Body of pancreas (tissue), 4 donors: ENCODE measurements around the gene MYO5B. TPM values are rescaled to one million over a fixed set of nuclear protein-coding genes. Genes with fewer than 3 reads are reported as not detected.
"Not testable (repeated sequence)": the region's sequence is repeated elsewhere in the genome, so short reads cannot be mapped to it uniquely, and the experiment has no call there.

Experiments
- ATAC-seq: fragments of 150-250 bp; one replicate; pipeline ENCODE4 v1.9.1; 2016
- DNase-seq, 4 donors: peaks; one replicate each; pipeline ENCODE4 v3.0.0-alpha.2; 2019
- H3K27ac ChIP-seq, 4 donors: fragments of 200-600 bp; sonication (generic); 1 replicate in 3 of 4; 2 replicates in 1 of 4; pipeline versions ENCODE4 v1.5.1 to v1.6.1; 2016 to 2019; ENCODE audit warnings: mild to moderate bottlenecking in 1 of 4, mixed read lengths in 1 of 4, moderate library complexity in 1 of 4
- H3K27me3 ChIP-seq, 2 donors: fragments of 200-600 bp; sonication (generic); one replicate each; pipeline ENCODE4 v1.6.0; 2016; ENCODE audit warnings: mild to moderate bottlenecking in 1 of 2
- H3K36me3 ChIP-seq, 2 donors: fragments of 200-600 bp; sonication (generic); replicated peaks in 1 of 2; 2 replicates each; pipeline ENCODE4 v1.5.1; 2016; ENCODE audit warnings: low read depth in 2 of 2; ENCODE audit not compliant: insufficient read depth in 1 of 2
- H3K4me1 ChIP-seq: fragments of 200-600 bp; sonication (generic); one replicate; pipeline ENCODE4 v1.6.0; 2016
- H3K4me3 ChIP-seq, 2 donors: fragments of 200-600 bp; sonication (generic); 1 replicate in 1 of 2; 2 replicates in 1 of 2; pipeline ENCODE4 v1.5.1; 2016 to 2019
- H3K9me3 ChIP-seq, 3 donors: fragments of 200-600 bp; sonication (generic); 1 replicate in 2 of 3; 2 replicates in 1 of 3; pipeline ENCODE4 v1.5.1; 2016
- CTCF ChIP-seq, 7 experiments: fragments of 450-650 bp in 4 of 7; fragments of 200-600 bp in 3 of 7; sonication (generic) in 3 of 7; IDR thresholded peaks; one replicate each; pipeline ENCODE4 v1.5.1; 2016 to 2019; ENCODE audit warnings: antibody characterized with exemption in 7 of 7
- POLR2A ChIP-seq, 3 donors: fragments of 450-650 bp; IDR thresholded peaks; one replicate each; pipeline ENCODE4 v1.6.1; 2016; ENCODE audit warnings: antibody characterized with exemption in 3 of 3, mild to moderate bottlenecking in 2 of 3
- WGBS, 2 donors: methylation state at CpG; one replicate each; pipeline ENCODE4 v1.1.5; 2017; 5-methylcytosine and 5-hydroxymethylcytosine counted together
- intact Hi-C: fragments of 100-400 bp; cut with DNase I; formaldehyde crosslinking; loops from one replicate; pipeline ENCODE4 v1.15.1; 2023
- total RNA-seq, 2 donors: library from RNA; depleted of rRNA; stranded (reverse); fragments of >200 nt; gene quantifications; one replicate each; pipeline ENCODE4 v1.1.0, GENCODE V29; 2016

The MYO5B gene
- total RNA-seq, 2 donors from 2014 or later: 17.1 to 18.2 TPM

- DNase-seq (no peak), ATAC-seq (no peak)
- H3K9me3 ChIP-seq: no peaks in the 10 kb centered on the region
- peaks cover 0 to 6% of the 10 kb centered on the region in 2 donors for H3K36me3 ChIP-seq
- H3K27me3 ChIP-seq: no peaks in the 10 kb centered on the region
- no peaks in the 10 kb centered on the region for H3K4me1 ChIP-seq
- TF ChIP-seq POLR2A (IDR thresholded peaks at IDR 0.05): no peak
- TF ChIP-seq CTCF (IDR thresholded peaks at IDR 0.05): no peak
- H3K27ac ChIP-seq: no peak overlapping the region
- intact Hi-C loops: no loop called here
- H3K4me3 ChIP-seq: no peak overlapping the region
Measured at GRCh38 chr18:49890041-49890440, 304.9 kb downstream of the MYO5B start.

DNA sequence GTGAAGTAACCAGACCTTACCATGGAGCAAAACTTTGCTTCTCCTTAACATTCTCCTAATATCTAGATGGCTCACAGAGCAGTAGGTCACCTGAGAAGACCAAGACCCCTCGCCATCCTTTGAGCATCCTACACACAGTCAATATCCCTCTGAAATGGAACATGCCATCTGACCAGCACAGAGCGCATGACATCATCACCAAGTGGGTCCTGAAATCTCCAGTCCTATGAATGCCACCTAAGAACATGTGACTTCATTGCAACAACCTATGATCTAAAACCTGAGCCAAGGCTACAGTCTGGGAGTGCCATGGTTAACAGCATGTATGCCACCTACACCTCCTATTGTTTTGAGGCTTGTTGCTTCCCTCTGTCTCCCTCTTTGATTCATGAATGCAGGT is 305.4 kb downstream of the MYO5B start:
- ATAC-seq, H3K36me3 ChIP-seq, H3K4me3 ChIP-seq, H3K27me3 ChIP-seq, H3K27ac ChIP-seq, DNase-seq, intact Hi-C loops, H3K9me3 ChIP-seq, H3K4me1 ChIP-seq: not testable (repeated sequence)
- WGBS, 2 donors: 50% methylated on average over 2 of the region's 2 CpGs

DNA sequence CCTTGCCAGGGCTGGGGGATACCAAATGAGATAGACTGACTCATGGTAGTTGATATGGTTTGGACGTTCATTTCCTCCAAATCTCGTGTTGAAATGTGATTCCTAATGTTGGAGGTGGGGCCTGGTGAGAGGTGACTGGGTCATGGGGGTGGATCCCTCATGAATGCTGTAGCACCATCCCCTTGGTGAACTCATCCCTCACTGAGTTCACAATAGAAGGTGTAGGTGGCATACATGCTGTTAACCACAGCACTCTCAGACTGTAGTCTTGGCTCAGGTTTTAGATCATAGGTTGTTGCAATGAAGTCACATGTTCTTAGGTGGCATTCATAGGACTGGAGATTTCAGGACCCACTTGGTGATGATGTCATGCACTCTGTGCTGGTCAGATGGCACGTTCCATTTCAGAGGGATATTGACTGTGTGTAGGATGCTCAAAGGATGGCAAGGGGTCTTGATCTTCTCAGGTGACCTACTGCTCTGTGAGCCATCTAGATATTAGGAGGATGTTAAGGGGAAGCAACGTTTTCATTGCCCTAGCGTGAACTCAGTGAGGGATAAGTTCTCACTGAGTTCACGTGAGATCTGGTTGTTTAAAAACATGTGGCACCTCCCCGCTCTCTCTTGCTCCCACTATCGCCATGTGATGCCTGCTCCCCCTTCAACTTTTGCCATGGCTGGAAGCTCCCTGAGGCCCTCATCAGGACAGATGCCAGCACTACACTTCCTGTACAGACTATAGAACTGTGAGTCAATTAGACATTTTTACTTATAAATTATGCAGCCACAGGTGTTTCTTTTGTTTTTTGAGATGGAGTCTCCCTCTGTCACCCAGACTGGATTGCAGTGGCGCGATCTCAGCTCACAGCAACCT is 307.8 kb downstream of the MYO5B start:
- H3K9me3 ChIP-seq: no peaks in the 10 kb centered on the region
- H3K27ac ChIP-seq: no peak overlapping the region
- no peaks in the 10 kb centered on the region for H3K4me1 ChIP-seq
- intact Hi-C loops: no loop called here
- no peaks in the 10 kb centered on the region for H3K27me3 ChIP-seq
- no peak for DNase-seq
- TF ChIP-seq POLR2A (IDR thresholded peaks at IDR 0.05) (no peak), CTCF (IDR thresholded peaks at IDR 0.05) (no peak)
- H3K4me3 ChIP-seq: no peak overlapping the region
- no peaks in the 10 kb centered on the region for H3K36me3 ChIP-seq
- WGBS, 2 donors: 52 to 63% methylated on average over 10 of the region's 10 CpGs
- ATAC-seq: no peak

DNA sequence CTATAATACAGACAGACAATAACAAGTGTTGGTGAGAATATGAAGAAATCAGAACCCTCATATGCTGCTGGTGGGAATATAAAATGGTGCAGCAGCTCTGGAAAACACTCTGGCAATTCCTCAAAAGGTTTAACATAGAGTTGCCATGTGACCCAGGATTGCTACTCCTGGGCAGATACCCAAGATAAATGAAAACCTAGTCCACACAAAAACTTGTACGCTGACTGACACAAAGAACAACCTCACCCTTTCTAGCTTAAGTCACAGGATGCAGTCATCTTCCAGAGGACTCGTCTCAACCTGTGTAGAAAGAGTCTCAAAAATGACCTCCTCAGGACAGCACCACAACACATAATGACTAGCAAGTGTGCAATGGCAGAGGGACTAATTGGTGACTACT is 310.0 kb downstream of the MYO5B start:
- H3K4me1 ChIP-seq: no peaks in the 10 kb centered on the region
- DNase-seq (no peak), ATAC-seq (no peak)
- no peak overlapping the region for H3K4me3 ChIP-seq
- TF ChIP-seq CTCF (IDR thresholded peaks at IDR 0.05) (no peak), POLR2A (IDR thresholded peaks at IDR 0.05) (no peak)
- H3K36me3 ChIP-seq: no peaks in the 10 kb centered on the region
- H3K27ac ChIP-seq: no peak overlapping the region
- no peaks in the 10 kb centered on the region for H3K9me3 ChIP-seq
- no peaks in the 10 kb centered on the region for H3K27me3 ChIP-seq
- intact Hi-C loops: no loop called here
- WGBS, 2 donors: 56 to 58% methylated on average over 2 of the region's 2 CpGs

DNA sequence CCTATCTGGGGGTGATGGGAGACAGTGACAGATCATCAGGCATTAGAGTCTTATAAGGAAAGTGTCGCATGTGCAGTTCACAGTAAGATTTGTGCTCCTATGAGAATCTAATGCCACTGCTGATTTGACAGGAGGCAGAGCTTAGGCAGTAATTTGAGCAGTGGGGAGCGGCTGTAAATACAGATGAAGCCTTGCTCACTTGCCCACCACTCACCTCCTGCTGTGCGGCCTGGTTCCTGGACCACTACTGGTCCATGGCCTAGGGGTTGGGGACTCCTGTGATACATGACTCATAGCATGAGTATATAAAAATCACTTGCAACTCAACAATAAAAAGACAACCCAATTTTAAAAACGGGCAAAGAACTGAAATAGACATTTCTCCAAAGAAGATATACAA is 310.5 kb downstream of the MYO5B start:
- ATAC-seq (no peak), DNase-seq (no peak)
- no peaks in the 10 kb centered on the region for H3K9me3 ChIP-seq
- H3K27ac ChIP-seq: no peak overlapping the region
- H3K4me3 ChIP-seq: no peak overlapping the region
- TF ChIP-seq POLR2A (IDR thresholded peaks at IDR 0.05): no peak
- no peak for TF ChIP-seq CTCF (IDR thresholded peaks at IDR 0.05)
- peaks cover 0 to 2% of the 10 kb centered on the region in 2 donors for H3K36me3 ChIP-seq
- intact Hi-C loops: no loop called here
- no peaks in the 10 kb centered on the region for H3K27me3 ChIP-seq
- 88 to 94% methylated on average over 4 of the region's 4 CpGs for WGBS, 2 donors
- H3K4me1 ChIP-seq: no peaks in the 10 kb centered on the region
